ENCODE measurements around the gene POLD4. TPM values are rescaled to one million over a fixed set of nuclear protein-coding genes. Genes with fewer than 3 reads are reported as not detected.

The POLD4 gene
- total RNA-seq, 1 experiment from 2014 or later, result 19.5 TPM

- H3K9me3 ChIP-seq (ENCODE audit: control insufficient read depth, low read depth, low read length), result no peaks in the 10 kb centered on the region
- no peak overlapping the region for H4K91ac ChIP-seq (ENCODE audit: insufficient read length, low read depth, low read length)
- no peak overlapping the region for H2BK5ac ChIP-seq (ENCODE audit: insufficient read length, low read length)
- peaks cover 23 to 25% of the 10 kb centered on the region in 2 experiments for H3K4me1 Mint-ChIP-seq
- H3K9ac ChIP-seq (ENCODE audit: extremely low read depth, insufficient read length, low read length), result no peak overlapping the region
- H2AK5ac ChIP-seq (ENCODE audit: insufficient read length, low read length), result no peak overlapping the region
- H3K56ac ChIP-seq (ENCODE audit: insufficient read length, low read depth, low read length), result no peak overlapping the region
- peak overlapping the region in 1 of 2 experiments; percentile 67; a peak in 4 of 5 replicates for H3K4me3 Mint-ChIP-seq
- no peak overlapping the region for H2BK15ac ChIP-seq (ENCODE audit: low read depth, low read length)
- H3K79me2 ChIP-seq (ENCODE audit: insufficient read depth, low read length), result peaks cover 4% of the 10 kb centered on the region; the same call in 1 of the 2 replicates
- H3K36me3 Mint-ChIP-seq (ENCODE audit: insufficient read depth in 1 of 3, low read depth in 3 of 3), result peaks cover 21 to 57% (median 51%) of the 10 kb centered on the region in 3 experiments
- TF ChIP-seq, protein P1, sequence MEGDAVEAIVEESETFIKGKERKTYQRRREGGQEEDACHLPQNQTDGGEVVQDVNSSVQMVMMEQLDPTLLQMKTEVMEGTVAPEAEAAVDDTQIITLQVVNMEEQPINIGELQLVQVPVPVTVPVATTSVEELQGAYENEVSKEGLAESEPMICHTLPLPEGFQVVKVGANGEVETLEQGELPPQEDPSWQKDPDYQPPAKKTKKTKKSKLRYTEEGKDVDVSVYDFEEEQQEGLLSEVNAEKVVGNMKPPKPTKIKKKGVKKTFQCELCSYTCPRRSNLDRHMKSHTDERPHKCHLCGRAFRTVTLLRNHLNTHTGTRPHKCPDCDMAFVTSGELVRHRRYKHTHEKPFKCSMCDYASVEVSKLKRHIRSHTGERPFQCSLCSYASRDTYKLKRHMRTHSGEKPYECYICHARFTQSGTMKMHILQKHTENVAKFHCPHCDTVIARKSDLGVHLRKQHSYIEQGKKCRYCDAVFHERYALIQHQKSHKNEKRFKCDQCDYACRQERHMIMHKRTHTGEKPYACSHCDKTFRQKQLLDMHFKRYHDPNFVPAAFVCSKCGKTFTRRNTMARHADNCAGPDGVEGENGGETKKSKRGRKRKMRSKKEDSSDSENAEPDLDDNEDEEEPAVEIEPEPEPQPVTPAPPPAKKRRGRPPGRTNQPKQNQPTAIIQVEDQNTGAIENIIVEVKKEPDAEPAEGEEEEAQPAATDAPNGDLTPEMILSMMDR (conservative IDR thresholded peaks at IDR 0.05), result no peak
- H2AFZ ChIP-seq (ENCODE audit: low read length), result no peak overlapping the region
- H4K5ac ChIP-seq (ENCODE audit: insufficient read length, low read depth, low read length), result no peak overlapping the region
- H3K79me1 ChIP-seq (ENCODE audit: insufficient read depth, low read depth, low read length, poor library complexity, severe bottlenecking), result peaks cover 3% of the 10 kb centered on the region
- H3K18ac ChIP-seq (ENCODE audit: insufficient read length, low read depth, low read length), result no peak overlapping the region
- no peak overlapping the region for H3K27ac ChIP-seq (ENCODE audit: insufficient read length, low read depth, low read length)
- no peak overlapping the region for H3K4me2 ChIP-seq (ENCODE audit: insufficient read depth, insufficient read length, low read length)
- H4K20me1 ChIP-seq (ENCODE audit: control insufficient read depth, insufficient read depth, insufficient read length), result no peaks in the 10 kb centered on the region
- DNase-seq, result peak; percentile 80
- H3K23ac ChIP-seq (ENCODE audit: insufficient read length, low read depth, low read length), result no peak overlapping the region
- H2BK12ac ChIP-seq (ENCODE audit: insufficient read length, low read depth, low read length), result no peak overlapping the region
- H2BK120ac ChIP-seq (ENCODE audit: low read depth, low read length, poor library complexity, severe bottlenecking), result no peak overlapping the region
- H3K27me3 ChIP-seq (ENCODE audit: insufficient read depth, low read length), result no peaks in the 10 kb centered on the region
- peaks cover 11% of the 10 kb centered on the region for H3K23me2 ChIP-seq (ENCODE audit: insufficient read length, low read depth, low read length, poor library complexity, severe bottlenecking)
- no peak overlapping the region for H4K8ac ChIP-seq (replicated peaks; ENCODE audit: insufficient read length, low read depth, low read length)
- H3K4ac ChIP-seq (ENCODE audit: low read depth, low read length), result no peak overlapping the region
- peaks cover 2% of the 10 kb centered on the region; the same call in 1 of the 2 replicates for H3K4me1 ChIP-seq (ENCODE audit: insufficient read depth, low read length)
- H3K27ac Mint-ChIP-seq, result peak overlapping the region; percentile 86 to 90 (median 88); a peak in 6 of 7 replicates
- H2BK20ac ChIP-seq (ENCODE audit: low read depth, low read length, poor library complexity, severe bottlenecking), result no peak overlapping the region
- H3T11ph ChIP-seq (ENCODE audit: low read length), result no peak overlapping the region
- H3K9me3 Mint-ChIP-seq, result no peaks in the 10 kb centered on the region; a peak in 1 of 5 replicates
- no CpG with 5 or more reads among the region's 13 CpGs for WGBS (ENCODE audit: extremely low coverage, insufficient read length, low lambda C conversion rate)
- no peaks in the 10 kb centered on the region for H3K27me3 Mint-ChIP-seq (ENCODE audit: low read depth)
- H3K14ac ChIP-seq (ENCODE audit: insufficient read depth, low read length), result no peak overlapping the region
These were observed 43.4 kb upstream of the POLD4 start for GRCh38 chr11:67396587-67397389.

Measured in H9 (cell line).